Upper lobe of right lung (tissue), 1 donor: ENCODE measurements around the gene DNAI4. TPM values are rescaled to one million over a fixed set of nuclear protein-coding genes. Genes with fewer than 3 reads are reported as not detected.
"Not testable (repeated sequence)": the region's sequence is repeated elsewhere in the genome, so short reads cannot be mapped to it uniquely, and the experiment has no call there.

ENCODE experiments used
- ATAC-seq: fragments of 200-7000 bp; cut with Tn5 transposase; one replicate; pipeline ENCODE4 v1.9.1; 2020; ENCODE audit warnings: mild to moderate bottlenecking, moderate library complexity
- DNase-seq: peaks from one replicate; pipeline ENCODE4 v3.0.0-alpha.2; 2020
- H3K27ac ChIP-seq: fragments of 200-600 bp; one replicate; pipeline ENCODE4 v1.8.0; 2022
- H3K27me3 ChIP-seq: fragments of 200-600 bp; one replicate; pipeline ENCODE4 v1.8.0; 2022; ENCODE audit warnings: mild to moderate bottlenecking
- H3K36me3 ChIP-seq: fragments of 200-600 bp; one replicate; pipeline ENCODE4 v1.8.0; 2022
- H3K4me1 ChIP-seq: fragments of 200-600 bp; one replicate; pipeline ENCODE4 v1.8.0; 2022
- H3K4me3 ChIP-seq: fragments of 200-600 bp; one replicate; pipeline ENCODE4 v1.8.0; 2022; ENCODE audit warnings: mild to moderate bottlenecking
- H3K9me3 ChIP-seq: fragments of 200-600 bp; one replicate; pipeline ENCODE4 v1.8.0; 2022
- CTCF ChIP-seq: fragments of 200-600 bp; IDR thresholded peaks from one replicate; pipeline ENCODE4 v1.8.0; 2022; ENCODE audit warnings: antibody characterized with exemption
- intact Hi-C: fragments of 100-400 bp; cut with DNase I; formaldehyde crosslinking; loops from one replicate; pipeline ENCODE4 v1.11.0; 2022
- total RNA-seq: library from RNA; stranded (reverse); fragmentation: NEBNext Ultra II Directional; extraction: Animal tissue kit (Norgen Biotek cat#: 25700); gene quantifications from one replicate; pipeline ENCODE4 v1.2.1, GENCODE V29; 2021
- donor health status: DM: no; HTN: yes; CAD: no; lungs with severe emphysema.

Gene DNAI4
- total RNA-seq, 1 donor from 2014 or later: 10.2 TPM

DNA sequence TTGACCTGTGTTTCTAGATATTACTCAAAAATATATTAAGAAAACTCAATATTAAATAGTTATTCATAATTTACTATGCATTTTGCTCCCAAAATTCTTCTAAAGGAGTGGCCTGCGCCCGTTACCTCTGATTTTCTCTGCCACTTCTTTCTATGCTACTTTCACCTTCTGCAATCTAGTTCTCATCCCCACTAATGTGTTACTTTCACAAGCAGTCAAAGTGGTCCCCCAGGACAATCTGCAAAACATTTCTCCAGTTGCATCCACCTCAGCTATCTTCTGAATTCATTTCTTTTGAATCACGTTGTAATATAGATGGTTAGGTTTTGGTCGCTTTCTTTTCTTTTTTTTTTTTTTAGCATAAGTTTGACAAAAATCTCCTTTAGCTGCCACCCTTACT is 137.0 kb downstream of the DNAI4 start:
- no peaks in the 10 kb centered on the region for H3K9me3 ChIP-seq
- intact Hi-C loops: no loop called here
- ATAC-seq: no peak
- no peaks in the 10 kb centered on the region for H3K36me3 ChIP-seq
- no peaks in the 10 kb centered on the region for H3K4me1 ChIP-seq
- no peak for DNase-seq
- H3K27me3 ChIP-seq: no peaks in the 10 kb centered on the region
- no peak for TF ChIP-seq CTCF
- H3K27ac ChIP-seq: no peak overlapping the region
- no peak overlapping the region for H3K4me3 ChIP-seq

- H3K36me3 ChIP-seq, H3K4me3 ChIP-seq, H3K27me3 ChIP-seq, DNase-seq, intact Hi-C loops, H3K27ac ChIP-seq, ATAC-seq, H3K9me3 ChIP-seq, H3K4me1 ChIP-seq: not testable (repeated sequence)
Observed at GRCh38 chr1:66785800-66786199, 138.9 kb downstream of the DNAI4 start.

DNA sequence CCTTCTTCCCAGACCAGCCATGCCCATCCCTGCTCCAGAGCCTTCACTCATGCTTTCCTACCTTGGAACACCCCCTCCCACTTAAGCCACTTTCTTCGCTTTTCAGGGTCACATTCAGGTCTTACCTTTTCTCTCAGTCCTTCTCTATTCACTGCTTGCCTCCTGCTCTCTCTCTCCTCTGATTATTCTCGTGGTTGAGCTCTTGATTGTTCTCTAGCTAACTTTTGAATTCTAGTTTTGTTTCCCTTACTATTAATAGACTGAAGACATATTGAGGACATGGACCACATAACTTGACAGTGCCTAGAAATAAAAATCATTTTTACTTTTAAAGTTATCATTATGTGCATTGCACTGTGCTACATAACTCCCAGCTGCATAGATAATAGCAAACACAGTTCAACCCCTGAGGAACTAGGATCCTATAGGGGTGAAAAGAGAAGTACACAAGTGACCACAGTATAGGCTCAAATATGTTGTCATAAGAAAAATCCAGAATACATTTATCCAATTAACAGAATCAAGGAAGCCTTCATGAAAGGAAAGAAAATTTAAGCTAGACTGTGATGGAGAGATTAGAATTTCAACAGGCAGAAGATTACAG is 145.1 kb downstream of the DNAI4 start:
- no peaks in the 10 kb centered on the region for H3K36me3 ChIP-seq
- intact Hi-C loops: no loop called here
- no peaks in the 10 kb centered on the region for H3K4me1 ChIP-seq
- H3K27me3 ChIP-seq: no peaks in the 10 kb centered on the region
- no peak for ATAC-seq
- no peak for DNase-seq
- H3K9me3 ChIP-seq: no peaks in the 10 kb centered on the region
- no peak overlapping the region for H3K27ac ChIP-seq
- no peak for TF ChIP-seq CTCF
- H3K4me3 ChIP-seq: no peak overlapping the region

GRCh38 chr1:66778969-66779368 is 145.7 kb downstream of the DNAI4 start:
- no peaks in the 10 kb centered on the region for H3K36me3 ChIP-seq
- ATAC-seq: no peak
- H3K27ac ChIP-seq: no peak overlapping the region
- intact Hi-C loops: no loop called here
- DNase-seq: no peak
- H3K27me3 ChIP-seq: no peaks in the 10 kb centered on the region
- H3K9me3 ChIP-seq: no peaks in the 10 kb centered on the region
- peak overlapping the region; percentile 10 for H3K4me3 ChIP-seq
- TF ChIP-seq CTCF: no peak
- no peaks in the 10 kb centered on the region for H3K4me1 ChIP-seq

- H3K27me3 ChIP-seq: no peaks in the 10 kb centered on the region
- H3K4me1 ChIP-seq: no peaks in the 10 kb centered on the region
- intact Hi-C loops: no loop called here
- DNase-seq (no peak), ATAC-seq (no peak)
- H3K4me3 ChIP-seq: no peak overlapping the region
- H3K36me3 ChIP-seq: no peaks in the 10 kb centered on the region
- H3K9me3 ChIP-seq: no peaks in the 10 kb centered on the region
- no peak overlapping the region for H3K27ac ChIP-seq
- TF ChIP-seq CTCF: no peak
Observed at GRCh38 chr1:66778266-66778665, 146.4 kb downstream of the DNAI4 start.

GRCh38 chr1:66777831-66778230 is 146.8 kb downstream of the DNAI4 start:
- Histone ChIP-seq H3K27me3 (no peaks in the 10 kb centered on the region), H3K4me3 (no peak overlapping the region), H3K9me3 (no peaks in the 10 kb centered on the region), H3K4me1 (no peaks in the 10 kb centered on the region), H3K36me3 (no peaks in the 10 kb centered on the region), H3K27ac (no peak overlapping the region)
- no peak for TF ChIP-seq CTCF
- ATAC-seq: no peak
- DNase-seq: no peak
- intact Hi-C loops: no loop called here
